ENCODE data around the gene COPG1. TPM values are rescaled to one million over a fixed set of nuclear protein-coding genes. Genes with fewer than 3 reads are reported as not detected.

COPG1 gene
- total RNA-seq, 4 donors from 2014 or later, result 77.1 to 95.3 (median 88.6) TPM

DNA sequence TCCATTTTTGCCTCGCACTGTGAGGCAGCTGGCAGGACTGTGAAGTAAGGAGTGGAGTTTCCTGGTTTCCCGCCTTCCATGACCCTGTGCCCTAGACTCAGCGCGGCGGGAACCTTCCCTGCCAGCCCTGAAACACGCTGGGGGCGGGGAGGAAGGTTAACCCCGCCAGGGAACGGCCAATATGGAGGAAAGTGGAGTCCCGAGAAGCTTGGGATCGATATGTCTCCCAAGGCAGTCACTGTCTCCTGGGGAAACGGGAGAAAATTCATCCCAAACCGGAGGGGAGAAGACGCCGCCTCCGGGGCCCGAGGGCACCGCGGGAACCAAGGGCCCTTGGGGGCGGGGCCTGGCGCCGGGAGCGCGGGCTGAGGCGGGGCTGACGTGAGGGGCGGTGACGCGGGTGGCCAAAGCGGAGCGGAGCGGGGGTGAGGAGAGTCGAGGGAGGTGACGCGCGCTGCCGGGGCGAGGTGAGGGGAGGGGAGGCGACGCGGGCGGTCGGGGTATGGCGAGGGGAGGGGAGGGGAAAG lies 29.1 kb downstream of the COPG1 start, which contains the start of gene HMCES:
Gene HMCES (plus strand): TSS at position 432 of the 527 bp plus-strand sequence. CDS start 863 bp downstream, outside the sequence.
- H3K4me3 ChIP-seq, result peak within 1 kb of the TSS; percentile 98
- no peak for TF ChIP-seq EP300 (IDR thresholded peaks at IDR 0.05)
- peak in 1 of 2 donors; percentile 33 for TF ChIP-seq POLR2A (IDR thresholded peaks at IDR 0.05)
- TF ChIP-seq POLR2AphosphoS5 (IDR thresholded peaks at IDR 0.05), result peak in 1 of 3 donors; percentile 59
- H3K27me3 ChIP-seq, result no peaks in the 10 kb centered on the region
- no peaks in the 10 kb centered on the region for H3K9me3 ChIP-seq
- H3K27ac ChIP-seq, result peak within 1 kb of the TSS; percentile 93
- 0% methylated on average over 21 of the region's 44 CpGs for WGBS
- H3K36me3 ChIP-seq, result peaks cover 37% of the 10 kb centered on the region
- peak; percentile 95 to 97 for DNase-seq (ENCODE audit: low spot score in 2 of 2)
- peaks cover 16% of the 10 kb centered on the region for H3K4me1 ChIP-seq

DNA sequence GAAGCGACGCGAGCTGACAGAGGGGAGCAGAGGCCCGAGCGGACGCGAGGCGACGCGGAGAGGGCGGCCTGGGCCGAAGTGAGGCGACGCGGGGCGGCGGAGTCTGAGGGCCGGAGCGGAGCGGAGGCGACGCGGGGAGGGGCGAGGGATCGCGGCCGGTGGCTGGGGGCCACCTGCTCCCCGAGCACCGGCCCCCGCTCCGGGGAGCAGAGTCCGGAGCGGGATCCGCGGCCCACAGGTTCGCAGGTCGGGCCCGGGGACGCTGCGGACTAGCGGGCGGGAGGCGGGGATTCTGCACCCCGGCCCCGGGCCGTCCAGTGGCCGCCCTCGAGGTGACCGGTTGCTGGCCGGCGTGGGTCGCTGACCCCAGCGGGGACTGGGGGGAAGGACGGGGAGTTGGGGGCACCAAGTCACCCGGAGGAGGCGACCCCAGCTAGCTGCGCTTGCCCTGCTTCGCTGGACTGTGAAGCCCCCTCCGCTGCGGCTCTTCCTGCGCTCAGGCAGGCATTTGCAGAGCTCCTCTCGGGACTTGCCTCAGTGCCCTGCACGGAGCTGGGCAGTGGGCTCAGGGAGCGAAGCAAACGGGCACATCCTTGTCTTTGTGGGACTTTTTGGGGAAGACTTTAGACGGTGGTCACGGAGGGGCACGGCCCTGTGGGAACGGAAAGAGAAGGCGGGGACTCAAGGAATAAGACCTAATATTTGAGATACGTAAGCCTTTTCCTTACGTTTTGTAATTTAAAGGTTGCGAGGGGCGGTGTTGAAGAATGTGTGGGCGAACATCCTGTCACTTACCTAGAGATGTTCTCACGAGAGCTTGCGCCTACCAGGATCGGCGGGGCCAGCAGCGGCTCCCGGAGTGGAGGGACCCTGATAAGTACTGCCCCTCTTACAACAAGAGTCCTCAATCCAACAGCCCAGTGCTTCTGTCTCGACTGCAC lies 29.8 kb downstream of the COPG1 start:
- H3K4me1 ChIP-seq, result peaks cover 16% of the 10 kb centered on the region
- no peak for TF ChIP-seq POLR2A (IDR thresholded peaks at IDR 0.05)
- no peak for TF ChIP-seq EP300 (IDR thresholded peaks at IDR 0.05)
- TF ChIP-seq POLR2AphosphoS5 (IDR thresholded peaks at IDR 0.05), result no peak
- TF ChIP-seq, protein P1, sequence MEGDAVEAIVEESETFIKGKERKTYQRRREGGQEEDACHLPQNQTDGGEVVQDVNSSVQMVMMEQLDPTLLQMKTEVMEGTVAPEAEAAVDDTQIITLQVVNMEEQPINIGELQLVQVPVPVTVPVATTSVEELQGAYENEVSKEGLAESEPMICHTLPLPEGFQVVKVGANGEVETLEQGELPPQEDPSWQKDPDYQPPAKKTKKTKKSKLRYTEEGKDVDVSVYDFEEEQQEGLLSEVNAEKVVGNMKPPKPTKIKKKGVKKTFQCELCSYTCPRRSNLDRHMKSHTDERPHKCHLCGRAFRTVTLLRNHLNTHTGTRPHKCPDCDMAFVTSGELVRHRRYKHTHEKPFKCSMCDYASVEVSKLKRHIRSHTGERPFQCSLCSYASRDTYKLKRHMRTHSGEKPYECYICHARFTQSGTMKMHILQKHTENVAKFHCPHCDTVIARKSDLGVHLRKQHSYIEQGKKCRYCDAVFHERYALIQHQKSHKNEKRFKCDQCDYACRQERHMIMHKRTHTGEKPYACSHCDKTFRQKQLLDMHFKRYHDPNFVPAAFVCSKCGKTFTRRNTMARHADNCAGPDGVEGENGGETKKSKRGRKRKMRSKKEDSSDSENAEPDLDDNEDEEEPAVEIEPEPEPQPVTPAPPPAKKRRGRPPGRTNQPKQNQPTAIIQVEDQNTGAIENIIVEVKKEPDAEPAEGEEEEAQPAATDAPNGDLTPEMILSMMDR (IDR thresholded peaks at IDR 0.05), result no peak
- H3K27ac ChIP-seq, result peak overlapping the region; percentile 93
- peak overlapping the region; percentile 98 for H3K4me3 ChIP-seq
- DNase-seq (ENCODE audit: low spot score in 2 of 2), result peak in 1 of 2 donors; percentile 72
- H3K9me3 ChIP-seq, result no peaks in the 10 kb centered on the region
- peaks cover 30% of the 10 kb centered on the region for H3K36me3 ChIP-seq
- no peaks in the 10 kb centered on the region for H3K27me3 ChIP-seq
- 0% methylated on average over 13 of the region's 82 CpGs for WGBS

GRCh38 chr3:129280183-129280582 lies 30.8 kb downstream of the COPG1 start:
- Histone ChIP-seq H3K36me3 (peaks cover 20% of the 10 kb centered on the region), H3K27me3 (no peaks in the 10 kb centered on the region), H3K9me3 (no peaks in the 10 kb centered on the region), H3K4me1 (peaks cover 16% of the 10 kb centered on the region), H3K4me3 (peak overlapping the region; percentile 98), H3K27ac (no peak overlapping the region)
- WGBS, result 85% methylated on average over 2 of the region's 2 CpGs
- TF ChIP-seq POLR2A (IDR thresholded peaks at IDR 0.05) (no peak), POLR2AphosphoS5 (IDR thresholded peaks at IDR 0.05) (no peak), EP300 (IDR thresholded peaks at IDR 0.05) (no peak)
- TF ChIP-seq, protein P1 (IDR thresholded peaks at IDR 0.05), result no peak
- no peak for DNase-seq (ENCODE audit: low spot score in 2 of 2)

- Histone ChIP-seq H3K4me3 (no peak overlapping the region), H3K27ac (no peak overlapping the region), H3K36me3 (peaks cover 6% of the 10 kb centered on the region), H3K4me1 (peaks cover 16% of the 10 kb centered on the region), H3K27me3 (no peaks in the 10 kb centered on the region), H3K9me3 (no peaks in the 10 kb centered on the region)
- TF ChIP-seq POLR2A (IDR thresholded peaks at IDR 0.05), result no peak
- TF ChIP-seq, protein P1 (IDR thresholded peaks at IDR 0.05), result no peak
- TF ChIP-seq POLR2AphosphoS5 (IDR thresholded peaks at IDR 0.05), result no peak
- TF ChIP-seq EP300 (IDR thresholded peaks at IDR 0.05), result no peak
- no peak for DNase-seq (ENCODE audit: low spot score in 2 of 2)
- 79% methylated on average over 5 of the region's 5 CpGs for WGBS
Measured at GRCh38 chr3:129281726-129282125, 32.3 kb downstream of the COPG1 start.

- no peak for DNase-seq (ENCODE audit: low spot score in 2 of 2)
Measured at GRCh38 chr3:129282727-129283327, 33.4 kb downstream of the COPG1 start.

More at GRCh38 chr3:129282727-129283327, 33.4 kb downstream of the COPG1 start:
- Histone ChIP-seq H3K4me1 (peaks cover 14% of the 10 kb centered on the region), H3K27ac (no peak overlapping the region), H3K27me3 (no peaks in the 10 kb centered on the region), H3K4me3 (no peak overlapping the region), H3K36me3 (no peaks in the 10 kb centered on the region), H3K9me3 (no peaks in the 10 kb centered on the region)
- TF ChIP-seq, protein P1 (IDR thresholded peaks at IDR 0.05), result no peak
- TF ChIP-seq EP300 (IDR thresholded peaks at IDR 0.05) (no peak), POLR2AphosphoS5 (IDR thresholded peaks at IDR 0.05) (no peak), POLR2A (IDR thresholded peaks at IDR 0.05) (no peak)
- WGBS, result 65% methylated on average over 6 of the region's 6 CpGs
